HCT116 (cell line): ENCODE data around the gene PLXNC1. TPM values are rescaled to one million over a fixed set of nuclear protein-coding genes. Genes with fewer than 3 reads are reported as not detected.

Experiments used
- ATAC-seq: fragments of 200-7000 bp; cut with Tn5 transposase; 2 replicates; pipeline ENCODE4 v1.9.1; 2020; ENCODE audit warnings: mild to moderate bottlenecking, moderate library complexity
- BruUV-seq: library from RNA; stranded (reverse); fragments of 400-500 nt; replicated peaks from 2 replicates; lab custom pipeline; 2021; lab: Mats Ljungman, UMichigan
- CTCF ChIA-PET: fragments of 300-600 bp; sonication (Branson Sonifier 250); formaldehyde crosslinking; loops from one replicate; lab custom pipeline; 2021; ENCODE audit warnings: antibody characterized with exemption; lab: Charles Lee
- POLR2A ChIA-PET: fragments of 300-600, 350-600 bp; sonication (Branson Sonifier 250); formaldehyde crosslinking; loops from one replicate; lab custom pipeline; 2021; ENCODE audit warnings: antibody characterized with exemption; lab: Charles Lee
- RAD21 ChIA-PET, 2 experiments: fragments of 300-600 bp; sonication (Branson Sonifier 250); formaldehyde crosslinking; loops; one replicate each; lab custom pipeline; 2023; ENCODE audit warnings: low total read pairs in 2 of 2; ENCODE audit not compliant: uncharacterized antibody in 2 of 2, unreplicated experiment in 2 of 2, low non-redundant PET in 1 of 2; lab: Charles Lee
- DNase-seq: peaks from one replicate; pipeline ENCODE4 v3.0.0-alpha.2; 2010; ENCODE audit warnings: low read depth, low spot score
- H2AFZ ChIP-seq: fragments of 200-600 bp; shearing (Covaris generic), sonication (generic); 2 replicates; pipeline ENCODE4 v1.6.1; 2017; ENCODE audit warnings: low read depth, mixed run types, mixed read lengths, antibody characterized with exemption, low read length; ENCODE audit not compliant: poor library complexity, severe bottlenecking
- H3K27ac ChIP-seq: 2 replicates; pipeline ENCODE4 v1.5.1; 2012; ENCODE audit warnings: low read depth, low read length
- H3K27me3 ChIP-seq: fragments of 200-600 bp; sonication (generic); 2 replicates; pipeline ENCODE4 v1.6.1; 2016; ENCODE audit warnings: mixed run types, low read length, mixed read lengths; ENCODE audit not compliant: insufficient read depth
- H3K36me3 ChIP-seq, 2 experiments: fragments of 200-500 bp in 1 of 2; fragments of 200-600 bp in 1 of 2; sonication (Bioruptor generic) in 1 of 2; sonication (generic) in 1 of 2; 2 replicates each; pipeline versions ENCODE4 v1.5.1 to v1.6.1; 2014 to 2016; ENCODE audit warnings: low read length in 2 of 2, inconsistent platforms in 1 of 2, mixed read lengths in 1 of 2, mixed run types in 1 of 2; ENCODE audit not compliant: insufficient read depth in 2 of 2, control insufficient read depth in 1 of 2
- H3K4me1 ChIP-seq, 2 experiments: fragments of 200-600 bp in 1 of 2; sonication (generic) in 1 of 2; 2 replicates each; pipeline versions ENCODE4 v1.5.1 to v1.6.1; 2012 to 2017; ENCODE audit warnings: low read length in 2 of 2, inconsistent platforms in 1 of 2, mild to moderate bottlenecking in 1 of 2, mixed read lengths in 1 of 2, mixed run types in 1 of 2, moderate library complexity in 1 of 2; ENCODE audit not compliant: insufficient read depth in 2 of 2, control insufficient read depth in 1 of 2
- H3K4me2 ChIP-seq: fragments of 200-600 bp; sonication (generic); 2 replicates; pipeline ENCODE4 v1.6.1; 2017; ENCODE audit warnings: mixed run types, low read length, mixed read lengths
- H3K4me3 ChIP-seq, 2 experiments: fragments of 200-600 bp in 1 of 2; sonication (generic) in 1 of 2; replicated peaks in 1 of 2; 2 replicates each; pipeline ENCODE4 v1.5.1; 2011 to 2016; ENCODE audit warnings: low read length in 2 of 2, control low read depth in 1 of 2, low read depth in 1 of 2, mild to moderate bottlenecking in 1 of 2, mixed read lengths in 1 of 2, mixed run types in 1 of 2
- H3K79me2 ChIP-seq: fragments of 200-600 bp; sonication (generic); 2 replicates; pipeline ENCODE4 v1.6.1; 2017; ENCODE audit warnings: mild to moderate bottlenecking, mixed run types, low read length, moderate library complexity, mixed read lengths; ENCODE audit not compliant: insufficient read depth
- H3K9ac ChIP-seq: fragments of 200-600 bp; sonication (generic); 2 replicates; pipeline ENCODE4 v1.6.1; 2016; ENCODE audit warnings: low read length, mixed read lengths
- H3K9me2 ChIP-seq: fragments of 200-600 bp; sonication (generic), shearing (Covaris generic); 2 replicates; pipeline ENCODE4 v1.6.1; 2017; ENCODE audit warnings: mixed run types, mild to moderate bottlenecking, moderate library complexity; ENCODE audit not compliant: insufficient read depth
- H3K9me3 ChIP-seq, 2 experiments: fragments of 200-500 bp in 1 of 2; fragments of 200-600 bp in 1 of 2; sonication (Bioruptor generic) in 1 of 2; sonication (generic) in 1 of 2; 2 replicates each; pipeline ENCODE4 v1.6.1; 2014 to 2017; ENCODE audit warnings: low read length in 2 of 2, mixed read lengths in 2 of 2, inconsistent platforms in 1 of 2, low read depth in 1 of 2, mild to moderate bottlenecking in 1 of 2, mixed run types in 1 of 2, moderate library complexity in 1 of 2; ENCODE audit not compliant: control insufficient read depth in 1 of 2, insufficient read depth in 1 of 2
- H4K20me1 ChIP-seq: fragments of 200-600 bp; sonication (generic), shearing (Covaris generic); 2 replicates; pipeline ENCODE4 v1.6.1; 2017; ENCODE audit warnings: mixed run types, mild to moderate bottlenecking, moderate library complexity; ENCODE audit not compliant: insufficient read depth
- ATF3 ChIP-seq: IDR thresholded peaks from 2 replicates; pipeline ENCODE4 v1.6.1; 2012
- CBX3 ChIP-seq: IDR thresholded peaks from 2 replicates; pipeline ENCODE4 v1.6.1; 2012; ENCODE audit warnings: low read depth
- CEBPB ChIP-seq: IDR thresholded peaks from 2 replicates; pipeline ENCODE4 v1.6.1; 2012; ENCODE audit warnings: low read depth
- CTCF ChIP-seq, 3 experiments: fragments of 200-600 bp in 1 of 3; sonication (generic) in 1 of 3; IDR thresholded peaks in 2 of 3; conservative IDR thresholded peaks in 1 of 3; 2 replicates each; pipeline ENCODE4 v1.5.1; 2012 to 2017; ENCODE audit warnings: low read depth in 2 of 3, low read length in 2 of 3, antibody characterized with exemption in 1 of 3, borderline replicate concordance in 1 of 3, control low read depth in 1 of 3, mild to moderate bottlenecking in 1 of 3, mixed read lengths in 1 of 3, mixed run types in 1 of 3, moderate library complexity in 1 of 3; ENCODE audit not compliant: insufficient read depth in 1 of 3
- EZH2 ChIP-seq: fragments of 200-600 bp; sonication (generic); IDR thresholded peaks from 2 replicates; pipeline ENCODE4 v1.6.1; 2017; ENCODE audit warnings: antibody characterized with exemption, mixed run types
- EZH2phosphoT487 ChIP-seq: fragments of 200-600 bp; IDR thresholded peaks from 2 replicates; pipeline ENCODE4 v1.6.1; 2018; ENCODE audit warnings: antibody characterized with exemption, borderline replicate concordance
- FOSL1 ChIP-seq: IDR thresholded peaks from 2 replicates; pipeline ENCODE4 v1.6.1; 2012; ENCODE audit warnings: low read depth
- JUND ChIP-seq: IDR thresholded peaks from 2 replicates; pipeline ENCODE4 v1.6.1; 2012
- POLR2AphosphoS5 ChIP-seq: IDR thresholded peaks from 2 replicates; pipeline ENCODE4 v1.6.1; 2011; ENCODE audit warnings: mild to moderate bottlenecking, low read depth, low read length, moderate library complexity
- RAD21 ChIP-seq: IDR thresholded peaks from 2 replicates; pipeline ENCODE4 v1.6.1; 2012; ENCODE audit warnings: low read depth, mild to moderate bottlenecking
- SIN3A ChIP-seq: IDR thresholded peaks from 2 replicates; pipeline ENCODE4 v1.6.1; 2012; ENCODE audit warnings: low read depth
- SP1 ChIP-seq: IDR thresholded peaks from 2 replicates; pipeline ENCODE4 v1.6.1; 2012; ENCODE audit warnings: low read depth
- SRF ChIP-seq: IDR thresholded peaks from 2 replicates; pipeline ENCODE4 v1.6.1; 2012; ENCODE audit warnings: low read depth
- TCF7L2 ChIP-seq: IDR thresholded peaks from 2 replicates; pipeline ENCODE4 v1.7.0; 2011; ENCODE audit warnings: borderline replicate concordance, inconsistent platforms; ENCODE audit not compliant: insufficient read depth, insufficient read length; ENCODE audit errors: extremely low read depth
- YY1 ChIP-seq: IDR thresholded peaks from 2 replicates; pipeline ENCODE4 v1.6.1; 2011; ENCODE audit warnings: low read length, low read depth, moderate library complexity, mild to moderate bottlenecking; ENCODE audit not compliant: insufficient replicate concordance; ENCODE audit errors: extremely low read depth
- ZBTB33 ChIP-seq: IDR thresholded peaks from 2 replicates; pipeline ENCODE4 v1.6.1; 2011; ENCODE audit warnings: mild to moderate bottlenecking, low read length, moderate library complexity; ENCODE audit not compliant: insufficient replicate concordance; ENCODE audit errors: extremely low read depth
- ZFX ChIP-seq: fragments of 450-650 bp; IDR thresholded peaks from 2 replicates; pipeline ENCODE4 v1.6.1; 2017
- ZNF274 ChIP-seq: fragments of 200-500 bp; sonication (Bioruptor generic); IDR thresholded peaks from 2 replicates; pipeline ENCODE4 v1.6.1; 2014; ENCODE audit warnings: mild to moderate bottlenecking, low read depth, low read length, inconsistent platforms
- intact Hi-C: fragments of 100-400 bp; cut with micrococcal nuclease; formaldehyde crosslinking; loops from 2 replicates; pipeline ENCODE4 v1.10.0; 2022
- total RNA-seq: library from RNA; stranded (reverse); gene quantifications from one replicate; pipeline ENCODE4 v1.2.1, GENCODE V29; 2021; ENCODE audit not compliant: unreplicated experiment

The PLXNC1 gene
- total RNA-seq, 1 experiment from 2014 or later, result 0.25 TPM

GRCh38 chr12:94123127-94123526 lies 25.2 kb upstream of the PLXNC1 start:
- H3K4me1 ChIP-seq, result no peaks in the 10 kb centered on the region
- no peak overlapping the region for H3K4me2 ChIP-seq
- DNase-seq, result no peak
- H4K20me1 ChIP-seq, result no peaks in the 10 kb centered on the region
- ChIA-PET POLR2A (no interaction called here), RAD21 (interaction anchor here in 1 of 2 experiments (0.7 kb wide), 1 partner anchor 951 kb away, joined by 3 read pairs; no protein-coding TSS in a partner anchor), CTCF (interaction anchor here (1.0 kb wide), 1 partner anchor 620 kb away, joined by 3 read pairs; no protein-coding TSS in a partner anchor)
- H3K79me2 ChIP-seq, result no peaks in the 10 kb centered on the region
- no peak overlapping the region for H3K4me3 ChIP-seq
- H3K9me3 ChIP-seq, result no peaks in the 10 kb centered on the region
- no peak overlapping the region for H2AFZ ChIP-seq
- no peak for TF ChIP-seq CTCF (IDR thresholded peaks at IDR 0.05 in 2 of 3, conservative IDR thresholded peaks at IDR 0.05 in 1 of 3; ENCODE audit: borderline replicate concordance in 1 of 3, insufficient read depth in 1 of 3, low read depth in 2 of 3, low read length in 2 of 3)
- no peak for TF ChIP-seq ZBTB33
- TF ChIP-seq CBX3, result no peak
- no peak for TF ChIP-seq JUND
- no peak for TF ChIP-seq SRF
- no peak for TF ChIP-seq YY1
- no peak for TF ChIP-seq CEBPB
- no peak for TF ChIP-seq EZH2
- no peak for TF ChIP-seq EZH2phosphoT487
- no peak for TF ChIP-seq ZFX
- no peak for TF ChIP-seq SIN3A
- no peak for TF ChIP-seq SP1
- TF ChIP-seq FOSL1, result no peak
- no peak for TF ChIP-seq POLR2AphosphoS5
- TF ChIP-seq TCF7L2, result no peak
- no peak for TF ChIP-seq RAD21
- no peak for TF ChIP-seq ZNF274
- no peak for TF ChIP-seq ATF3
- intact Hi-C loops, result no loop called here
- no peak for ATAC-seq
- no peak overlapping the region for H3K27ac ChIP-seq
- H3K27me3 ChIP-seq, result peaks cover 17% of the 10 kb centered on the region; the same call in 1 of the 2 replicates
- no peak overlapping the region for H3K9ac ChIP-seq
- no peaks in the 10 kb centered on the region for H3K9me2 ChIP-seq
- no TSS peak for BruUV-seq
- no peaks in the 10 kb centered on the region for H3K36me3 ChIP-seq
